ENCODE results near the gene SDK2. TPM values are rescaled to one million over a fixed set of nuclear protein-coding genes. Genes with fewer than 3 reads are reported as not detected.

SDK2 gene
- total and polyA plus RNA-seq, 2 of the 4 experiments (the other 2 are of a cell fraction) = under 0.01 to 0.03 TPM

GRCh38 chr17:73524941-73525679, 119.1 kb downstream of the SDK2 start:
- Histone ChIP-seq H3K79me1 (ENCODE audit: low read depth in 1 of 2, low read length in 2 of 2) (no peaks in the 10 kb centered on the region), H3K56ac (ENCODE audit: extremely low read depth, insufficient read depth, low read length) (no peak overlapping the region), H2AK9ac (replicated peaks; ENCODE audit: low read depth, low read length, poor library complexity) (peak overlapping the region; percentile 24), H3K4me2 (ENCODE audit: low read depth, low read length) (no peak overlapping the region), H2AFZ (replicated peaks; ENCODE audit: low read length, poor library complexity) (no peak overlapping the region), H2AK5ac (ENCODE audit: low read depth, low read length) (no peak overlapping the region), H4K5ac (ENCODE audit: low read depth, low read length) (no peak overlapping the region), H4K20me1 (ENCODE audit: insufficient read depth, low read length) (no peaks in the 10 kb centered on the region), H4K91ac (ENCODE audit: insufficient read depth, low read depth, low read length) (no peak overlapping the region), H3K9ac (ENCODE audit: low read depth, low read length) (no peak overlapping the region), H2BK15ac (ENCODE audit: low read depth, low read length) (no peak overlapping the region), H3K9me1 (ENCODE audit: insufficient read depth, low read length) (no peaks in the 10 kb centered on the region), H3K18ac (ENCODE audit: low read depth, low read length) (no peak overlapping the region), H3K4ac (ENCODE audit: low read depth, low read length) (no peak overlapping the region), H3K27me3 (ENCODE audit: control insufficient read depth, insufficient read depth, low read length) (no peaks in the 10 kb centered on the region), H2BK20ac (ENCODE audit: low read depth, low read length) (no peak overlapping the region), H4K8ac (ENCODE audit: low read depth in 2 of 2, low read length in 2 of 2) (no peak overlapping the region), H2BK5ac (ENCODE audit: low read depth, low read length, poor library complexity, severe bottlenecking) (no peak overlapping the region), H2BK120ac (ENCODE audit: low read depth, low read length) (no peak overlapping the region), H3K14ac (replicated peaks; ENCODE audit: low read depth, low read length) (no peak overlapping the region), H3K4me3 (ENCODE audit: insufficient read depth, low read depth, low read length) (no peak overlapping the region), H3K4me1 (ENCODE audit: control insufficient read depth, insufficient read depth, low read length) (no peaks in the 10 kb centered on the region), H3K23ac (ENCODE audit: low read depth, low read length) (no peak overlapping the region), H3K9me3 (ENCODE audit: control insufficient read depth, insufficient read depth, low read length) (no peaks in the 10 kb centered on the region), H3K36me3 (ENCODE audit: control insufficient read depth, insufficient read depth, low read length) (no peaks in the 10 kb centered on the region), H3K27ac (ENCODE audit: insufficient read depth, low read length) (no peak overlapping the region)
- intact Hi-C loops (cut with micrococcal nuclease) = no loop called here
- CTCF ChIA-PET = no interaction called here
- TF ChIP-seq POLR2A (IDR thresholded peaks at IDR 0.05; ENCODE audit: low read depth, low read length) (no peak), CHD1 (IDR thresholded peaks at IDR 0.05; ENCODE audit: low read depth, low read length) (no peak), CEBPB (IDR thresholded peaks at IDR 0.05; ENCODE audit: low read depth, low read length) (no peak), RCOR1 (IDR thresholded peaks at IDR 0.05; ENCODE audit: insufficient replicate concordance, low read length) (no peak), MAZ (IDR thresholded peaks at IDR 0.05; ENCODE audit: borderline replicate concordance, low read depth, low read length) (no peak)
- no CpG with 5 or more reads among the region's 15 CpGs for WGBS, 2 experiments (ENCODE audit: extremely low coverage in 2 of 2, insufficient read length in 1 of 2)
- no TSS peak for BruUV-seq (replicated peaks)
- DNase-seq (no peak), ATAC-seq (ENCODE audit: low read depth) (no peak)
- dilution Hi-C loops (cut with HindIII; ENCODE audit: low sequenced_read_pairs, unreplicated experiment) = no loop called here
- in situ Hi-C loops (cut with MboI; ENCODE audit: low sequenced_read_pairs) = loop anchor here (25.0 kb wide), 1 partner anchor 263 kb away; the partner anchor contains the start of gene CPSF4L
- POLR2A ChIA-PET (ENCODE audit: unreplicated experiment) = no interaction called here
